ENCODE measurements around the gene NLGN1.

DNA sequence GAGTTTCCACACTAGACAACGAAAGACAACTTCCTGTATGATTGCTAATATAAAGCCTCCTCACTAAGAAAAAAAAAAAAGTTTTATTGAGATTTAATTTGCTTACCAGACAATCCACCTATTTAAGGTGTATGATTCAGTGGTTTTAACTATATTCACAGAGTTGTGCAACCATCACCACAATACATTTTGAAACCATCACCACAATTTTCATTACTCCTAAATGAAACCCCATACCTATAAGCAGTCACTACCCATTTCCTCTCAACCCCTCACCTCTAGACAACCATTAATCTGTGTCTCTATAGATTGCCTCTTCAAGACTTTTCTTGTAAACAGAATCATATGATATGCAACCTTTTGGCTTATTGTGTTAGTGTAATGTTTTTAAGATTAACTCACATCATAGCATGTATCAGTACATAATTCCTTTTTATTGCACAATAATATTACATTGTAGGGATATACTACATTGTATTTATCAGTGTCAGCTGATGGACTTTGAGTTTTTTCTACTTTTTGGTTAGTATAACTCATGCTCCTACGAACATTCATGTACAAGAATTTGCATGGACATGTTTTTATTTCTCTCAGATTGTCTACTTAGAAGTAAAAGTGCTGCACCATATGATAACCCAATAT, 339.7 kb downstream of the NLGN1 start:
- TF ChIP-seq SUZ12 (IDR thresholded peaks at IDR 0.05) (no peak), ELF4 (IDR thresholded peaks at IDR 0.05) (no peak), ZNF384 (IDR thresholded peaks at IDR 0.05) (no peak), BHLHE40 (IDR thresholded peaks at IDR 0.05; ENCODE audit: borderline replicate concordance) (no peak)
